HepG2 (cell line): ENCODE measurements around the gene THBD. TPM values are rescaled to one million over a fixed set of nuclear protein-coding genes. Genes with fewer than 3 reads are reported as not detected.

Experiments
- ATAC-seq: fragments of 200-7000 bp; cut with Tn5 transposase; 3 replicates; pipeline ENCODE4 v1.9.1; 2020; ENCODE audit warnings: mild to moderate bottlenecking, moderate library complexity
- BruUV-seq: library from RNA; stranded (reverse); fragments of 400-500 nt; replicated peaks from 2 replicates; lab custom pipeline; 2021; lab: Mats Ljungman, UMichigan
- CTCF ChIA-PET: fragments of 300-600 bp; formaldehyde crosslinking; extraction: SDS; loops from one replicate; lab custom pipeline; 2021; ENCODE audit warnings: low total read pairs, inconsistent platforms, low intra/inter-chr PET ratio; lab: Yijun Ruan, JAX
- POLR2A ChIA-PET: fragments of 350-600 bp; sonication (Branson Sonifier 250); formaldehyde crosslinking; loops from one replicate; lab custom pipeline; 2020; ENCODE audit warnings: antibody characterized with exemption, inconsistent platforms; lab: Yijun Ruan, JAX
- DNase-seq: peaks from one replicate; pipeline ENCODE4 v3.0.0-alpha.2; 2015; ENCODE audit warnings: low spot score
- FAIRE-seq: peaks from 3 replicates; lab custom pipeline; 2011; peaks lifted over from hg19 to GRCh38; lab: Jason Lieb, UNC
- H2AFZ ChIP-seq: one replicate; pipeline ENCODE4 v1.6.1; 2011; ENCODE audit warnings: low read length, inconsistent platforms
- H3K27ac ChIP-seq: fragments of 300-600 bp; 3 replicates; pipeline ENCODE4 v1.8.0; 2011; ENCODE audit warnings: mixed run types, mild to moderate bottlenecking, mixed read lengths, low read length, inconsistent platforms; ENCODE audit not compliant: insufficient read depth; ENCODE audit errors: extremely low read length
- H3K27me3 ChIP-seq, 2 experiments: fragments of 200-600 bp in 1 of 2; 2 replicates in 1 of 2; 3 replicates in 1 of 2; pipeline versions ENCODE4 v1.6.0 to v1.8.0; 2011; ENCODE audit warnings: low read length in 2 of 2, mild to moderate bottlenecking in 2 of 2, moderate library complexity in 2 of 2, inconsistent platforms in 1 of 2; ENCODE audit not compliant: insufficient read depth in 2 of 2, control insufficient read depth in 1 of 2
- H3K36me3 ChIP-seq, 2 experiments: fragments of 200-600 bp in 1 of 2; replicated peaks in 1 of 2; 2 replicates in 1 of 2; 3 replicates in 1 of 2; pipeline versions ENCODE4 v1.5.1 to v1.8.0; 2011; ENCODE audit warnings: low read length in 2 of 2, inconsistent platforms in 1 of 2; ENCODE audit not compliant: insufficient read depth in 2 of 2, control insufficient read depth in 1 of 2
- H3K4me1 ChIP-seq: 2 replicates; pipeline ENCODE4 v1.5.1; 2012; ENCODE audit warnings: low read length, inconsistent platforms; ENCODE audit not compliant: insufficient read depth
- H3K4me2 ChIP-seq: 2 replicates; pipeline ENCODE4 v1.6.0; 2011; ENCODE audit warnings: low read depth, low read length, inconsistent platforms
- H3K4me3 ChIP-seq, 3 experiments: fragments of 200-600 bp in 1 of 3; sonication (generic), shearing (Covaris generic) in 1 of 3; replicated peaks in 1 of 3; 2 replicates each; pipeline ENCODE4 v1.5.1; 2011 to 2016; ENCODE audit warnings: low read length in 3 of 3, inconsistent platforms in 2 of 3, low read depth in 2 of 3, mild to moderate bottlenecking in 2 of 3, control low read depth in 1 of 3, mixed read lengths in 1 of 3; ENCODE audit not compliant: insufficient read depth in 1 of 3
- H3K79me2 ChIP-seq: one replicate; pipeline ENCODE4 v1.6.1; 2011; ENCODE audit warnings: low read length, inconsistent platforms; ENCODE audit not compliant: insufficient read depth
- H3K9ac ChIP-seq: 2 replicates; pipeline ENCODE4 v1.6.0; 2011; ENCODE audit warnings: mild to moderate bottlenecking, low read depth, low read length, inconsistent platforms; ENCODE audit not compliant: insufficient read depth
- H3K9me3 ChIP-seq: 2 replicates; pipeline ENCODE4 v1.5.1; 2012; ENCODE audit warnings: mild to moderate bottlenecking, low read length
- H4K20me1 ChIP-seq: 2 replicates; pipeline ENCODE4 v1.6.0; 2011; ENCODE audit warnings: inconsistent platforms, mild to moderate bottlenecking, low read length, moderate library complexity; ENCODE audit not compliant: insufficient read depth
- AHR ChIP-seq: IDR thresholded peaks from 2 replicates; pipeline ENCODE4 v1.6.1; 2018; ENCODE audit warnings: missing genetic modification reagents, missing compliant biosample characterization
- KLF12 ChIP-seq: sonication (generic); formaldehyde crosslinking; IDR thresholded peaks from 2 replicates; pipeline ENCODE4 v1.4.0; 2020; ENCODE audit warnings: missing genetic modification reagents, borderline replicate concordance
- MBNL3 ChIP-seq: fragments of 250-450 bp; sonication (Bioruptor Pico); conservative IDR thresholded peaks from 2 replicates; pipeline ENCODE4 v1.8.0; 2022; ENCODE audit warnings: mild to moderate bottlenecking, inconsistent platforms
- NFE2 ChIP-seq: sonication (generic); formaldehyde crosslinking; IDR thresholded peaks from 2 replicates; pipeline ENCODE4 v1.4.0; 2020; ENCODE audit warnings: missing genetic modification reagents
- NPAS2 ChIP-seq: sonication (generic); formaldehyde crosslinking; IDR thresholded peaks from 2 replicates; pipeline ENCODE4 v1.8.0; 2022; ENCODE audit warnings: mild to moderate bottlenecking, missing genetic modification reagents, borderline replicate concordance
- RXRB ChIP-seq: IDR thresholded peaks from 2 replicates; pipeline ENCODE4 v1.6.1; 2016; ENCODE audit warnings: borderline replicate concordance, missing genetic modification reagents, missing compliant biosample characterization
- SAP130 ChIP-seq: IDR thresholded peaks from 2 replicates; pipeline ENCODE4 v1.6.1; 2016; ENCODE audit warnings: low read depth
- SKI ChIP-seq: fragments of 450-650 bp; IDR thresholded peaks from one replicate; pipeline ENCODE4 v1.6.1; 2018; ENCODE audit warnings: mild to moderate bottlenecking; ENCODE audit not compliant: partially characterized antibody
- SP5 ChIP-seq: IDR thresholded peaks from 2 replicates; pipeline ENCODE4 v1.6.1; 2016; ENCODE audit warnings: low read depth, borderline replicate concordance
- TRIM24 ChIP-seq: sonication (generic); formaldehyde crosslinking; IDR thresholded peaks from 2 replicates; pipeline ENCODE4 v1.8.0; 2022; ENCODE audit warnings: mild to moderate bottlenecking, missing genetic modification reagents
- in situ Hi-C: cut with HindIII; loops from 2 replicates; pipeline ENCODE4 v1.10.0; 2017; ENCODE audit warnings: low pct_unique_long_range_greater_than_20kb; ENCODE audit not compliant: extremely low pct_ligation_motif_present
- intact Hi-C: fragments of 100-400 bp; cut with micrococcal nuclease; formaldehyde crosslinking; loops from one replicate; pipeline ENCODE4 v1.10.0; 2022; ENCODE audit not compliant: unreplicated experiment
- polyA plus RNA-seq, 8 experiments: library from polyadenylated mRNA; depleted of rRNA in 3 of 8; stranded (reverse) in 7 of 8; unstranded in 1 of 8; fragments of >200 nt; fragmentation: Illumina TruSeq in 4 of 8; extraction: Trizol in 4 of 8; gene quantifications; 2 replicates each; pipeline versions ENCODE4 v1.2.1 to v1.2.3, GENCODE V29; 2011 to 2016; ENCODE audit warnings: low read depth in 4 of 8, missing spikeins in 1 of 8, mixed read lengths in 1 of 8; ENCODE audit not compliant: insufficient read depth in 1 of 8
- total RNA-seq, 5 experiments: library from RNA; depleted of rRNA; stranded (reverse); fragments of >200 nt; fragmentation: Illumina TruSeq; extraction: Trizol; gene quantifications; 2 replicates each; pipeline ENCODE4 v1.2.3, GENCODE V29; 2016; ENCODE audit warnings: low read depth in 1 of 5
- TF ChIP-seq, protein P1 (sequence below): sonication (generic); formaldehyde crosslinking; IDR thresholded peaks from 2 replicates; pipeline ENCODE4 v1.4.0; 2020; ENCODE audit warnings: missing genetic modification reagents
- TF ChIP-seq, protein P2 (sequence below): sonication (generic); formaldehyde crosslinking; IDR thresholded peaks from 2 replicates; pipeline ENCODE4 v1.5.0; 2020; ENCODE audit warnings: missing genetic modification reagents
- TF ChIP-seq, protein P3 (sequence below): sonication (generic); formaldehyde crosslinking; IDR thresholded peaks from 2 replicates; pipeline ENCODE4 v1.5.0; 2020; ENCODE audit warnings: missing genetic modification reagents, mild to moderate bottlenecking, borderline replicate concordance

Gene THBD
- total and polyA plus RNA-seq, 2 of the 13 experiments (the other 11 are each of a cell fraction or from before 2014, with no cell fraction given): 0.03 TPM; not detected in 1

DNA sequence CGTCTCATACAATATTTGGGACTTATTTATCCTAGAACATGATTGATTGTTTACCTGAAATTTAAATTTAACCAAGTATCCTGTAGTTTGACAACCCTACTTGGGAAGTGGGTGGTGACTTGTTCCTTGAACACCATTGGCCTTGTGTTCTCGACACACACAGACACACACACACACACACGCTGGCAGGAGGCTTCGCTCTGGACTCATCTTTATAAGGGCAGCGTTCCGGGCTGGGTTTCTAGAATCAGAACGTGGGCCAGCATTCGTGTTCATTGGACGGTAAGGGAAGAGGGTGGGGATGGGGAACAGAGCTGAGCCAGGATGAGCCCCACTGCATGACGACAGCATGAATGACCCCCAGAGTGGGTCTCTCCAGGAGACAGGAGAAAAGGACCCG, 30.5 kb downstream of the THBD start (continued):
- no peak for TF ChIP-seq NPAS2 (CRISPR knock-in tag)

DNA sequence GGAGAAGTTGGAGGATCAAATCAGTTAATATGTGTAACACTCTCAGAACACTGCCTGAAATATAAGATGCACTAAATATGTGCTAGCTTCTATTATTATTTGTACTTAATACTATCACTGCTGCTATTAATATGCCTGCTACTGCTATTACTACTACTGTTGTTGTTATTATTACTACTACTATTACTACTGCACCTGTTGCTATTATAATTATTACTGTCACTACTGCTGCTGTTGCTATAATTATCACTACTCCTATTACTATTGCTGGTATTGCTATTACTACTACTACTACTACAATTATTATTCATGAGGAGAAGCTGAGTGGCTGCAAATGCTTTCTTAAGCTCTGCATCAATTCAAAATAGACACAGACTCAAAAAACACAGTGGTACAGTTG, 31.0 kb downstream of the THBD start:
- Histone ChIP-seq H3K36me3 (no peaks in the 10 kb centered on the region), H3K79me2 (no peaks in the 10 kb centered on the region), H3K9me3 (no peaks in the 10 kb centered on the region), H3K4me1 (no peaks in the 10 kb centered on the region), H3K9ac (no peak overlapping the region), H3K27me3 (0 out of 5 replicates have a peak, but pooled peaks cover 0 to 1% of the 10 kb centered on the region in 2 experiments), H2AFZ (no peak overlapping the region), H3K4me2 (no peak overlapping the region), H3K27ac (no peak overlapping the region), H3K4me3 (no peak overlapping the region), H4K20me1 (no peaks in the 10 kb centered on the region)
- BruUV-seq: no TSS peak
- TF ChIP-seq SKI: no peak
- no peak for TF ChIP-seq SP5 (CRISPR knock-in tag)
- TF ChIP-seq RXRB: no peak
- TF ChIP-seq MBNL3: no peak
- no peak for TF ChIP-seq NFE2 (CRISPR knock-in tag)
- TF ChIP-seq, protein P1, sequence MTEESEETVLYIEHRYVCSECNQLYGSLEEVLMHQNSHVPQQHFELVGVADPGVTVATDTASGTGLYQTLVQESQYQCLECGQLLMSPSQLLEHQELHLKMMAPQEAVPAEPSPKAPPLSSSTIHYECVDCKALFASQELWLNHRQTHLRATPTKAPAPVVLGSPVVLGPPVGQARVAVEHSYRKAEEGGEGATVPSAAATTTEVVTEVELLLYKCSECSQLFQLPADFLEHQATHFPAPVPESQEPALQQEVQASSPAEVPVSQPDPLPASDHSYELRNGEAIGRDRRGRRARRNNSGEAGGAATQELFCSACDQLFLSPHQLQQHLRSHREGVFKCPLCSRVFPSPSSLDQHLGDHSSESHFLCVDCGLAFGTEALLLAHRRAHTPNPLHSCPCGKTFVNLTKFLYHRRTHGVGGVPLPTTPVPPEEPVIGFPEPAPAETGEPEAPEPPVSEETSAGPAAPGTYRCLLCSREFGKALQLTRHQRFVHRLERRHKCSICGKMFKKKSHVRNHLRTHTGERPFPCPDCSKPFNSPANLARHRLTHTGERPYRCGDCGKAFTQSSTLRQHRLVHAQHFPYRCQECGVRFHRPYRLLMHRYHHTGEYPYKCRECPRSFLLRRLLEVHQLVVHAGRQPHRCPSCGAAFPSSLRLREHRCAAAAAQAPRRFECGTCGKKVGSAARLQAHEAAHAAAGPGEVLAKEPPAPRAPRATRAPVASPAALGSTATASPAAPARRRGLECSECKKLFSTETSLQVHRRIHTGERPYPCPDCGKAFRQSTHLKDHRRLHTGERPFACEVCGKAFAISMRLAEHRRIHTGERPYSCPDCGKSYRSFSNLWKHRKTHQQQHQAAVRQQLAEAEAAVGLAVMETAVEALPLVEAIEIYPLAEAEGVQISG (CRISPR knock-in tag): no peak
- TF ChIP-seq, protein P2, sequence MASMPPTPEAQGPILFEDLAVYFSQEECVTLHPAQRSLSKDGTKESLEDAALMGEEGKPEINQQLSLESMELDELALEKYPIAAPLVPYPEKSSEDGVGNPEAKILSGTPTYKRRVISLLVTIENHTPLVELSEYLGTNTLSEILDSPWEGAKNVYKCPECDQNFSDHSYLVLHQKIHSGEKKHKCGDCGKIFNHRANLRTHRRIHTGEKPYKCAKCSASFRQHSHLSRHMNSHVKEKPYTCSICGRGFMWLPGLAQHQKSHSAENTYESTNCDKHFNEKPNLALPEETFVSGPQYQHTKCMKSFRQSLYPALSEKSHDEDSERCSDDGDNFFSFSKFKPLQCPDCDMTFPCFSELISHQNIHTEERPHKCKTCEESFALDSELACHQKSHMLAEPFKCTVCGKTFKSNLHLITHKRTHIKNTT (CRISPR knock-in tag): no peak
- no peak for TF ChIP-seq AHR (CRISPR knock-in tag)
- TF ChIP-seq KLF12: no peak
- TF ChIP-seq, protein P3, sequence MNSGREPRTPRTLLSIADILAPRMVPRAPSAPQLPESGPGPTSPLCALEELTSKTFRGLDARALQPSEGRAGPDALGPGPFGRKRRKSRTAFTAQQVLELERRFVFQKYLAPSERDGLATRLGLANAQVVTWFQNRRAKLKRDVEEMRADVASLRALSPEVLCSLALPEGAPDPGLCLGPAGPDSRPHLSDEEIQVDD (CRISPR knock-in tag): no peak
- TF ChIP-seq SAP130 (CRISPR knock-in tag): no peak
- no peak for TF ChIP-seq TRIM24
- ChIA-PET CTCF (no interaction called here), POLR2A (no interaction called here)
- in situ Hi-C loops (no loop called here), intact Hi-C loops (no loop called here)
- ATAC-seq (no peak), FAIRE-seq (no peak), DNase-seq (no peak)
